ENCODE results near the gene ARHGAP26.
A peak's percentile ranks its signal among the peaks of the same experiment; 100 is the strongest.

GRCh38 chr5:142981886-142982820 is 212.0 kb downstream of the ARHGAP26 start:
- TF ChIP-seq CTCF (IDR thresholded peaks at IDR 0.05): peak in 1 of 3 donors; percentile 17
- TF ChIP-seq POLR2A (IDR thresholded peaks at IDR 0.05): no peak

Data from lower leg skin (tissue), 3 donors.